Omental fat pad (tissue), 4 donors: ENCODE results near the gene MATN1. TPM values are rescaled to one million over a fixed set of nuclear protein-coding genes. Genes with fewer than 3 reads are reported as not detected.

Experiments
- ATAC-seq: fragments of 150-250 bp; one replicate; pipeline ENCODE4 v1.9.1; 2016; ENCODE audit warnings: mild to moderate bottlenecking, moderate library complexity; ENCODE audit not compliant: low FRiP score
- DNase-seq: peaks from one replicate; pipeline ENCODE4 v3.0.0-alpha.2; 2019; ENCODE audit warnings: low spot score
- total RNA-seq, 4 donors: library from RNA; depleted of rRNA; stranded (reverse); fragments of >200 nt; gene quantifications; one replicate each; pipeline ENCODE4 v1.1.0, GENCODE V29; 2016
- TF ChIP-seq, protein P1 (sequence below), 3 donors: fragments of 450-650 bp; IDR thresholded peaks; one replicate each; pipeline ENCODE4 v1.5.1; 2016 to 2017; ENCODE audit warnings: antibody characterized with exemption in 3 of 3, mild to moderate bottlenecking in 3 of 3, moderate library complexity in 2 of 3

MATN1 gene
- total RNA-seq, 4 donors from 2014 or later = 0.28 to 0.84 TPM; not detected in 2

DNA sequence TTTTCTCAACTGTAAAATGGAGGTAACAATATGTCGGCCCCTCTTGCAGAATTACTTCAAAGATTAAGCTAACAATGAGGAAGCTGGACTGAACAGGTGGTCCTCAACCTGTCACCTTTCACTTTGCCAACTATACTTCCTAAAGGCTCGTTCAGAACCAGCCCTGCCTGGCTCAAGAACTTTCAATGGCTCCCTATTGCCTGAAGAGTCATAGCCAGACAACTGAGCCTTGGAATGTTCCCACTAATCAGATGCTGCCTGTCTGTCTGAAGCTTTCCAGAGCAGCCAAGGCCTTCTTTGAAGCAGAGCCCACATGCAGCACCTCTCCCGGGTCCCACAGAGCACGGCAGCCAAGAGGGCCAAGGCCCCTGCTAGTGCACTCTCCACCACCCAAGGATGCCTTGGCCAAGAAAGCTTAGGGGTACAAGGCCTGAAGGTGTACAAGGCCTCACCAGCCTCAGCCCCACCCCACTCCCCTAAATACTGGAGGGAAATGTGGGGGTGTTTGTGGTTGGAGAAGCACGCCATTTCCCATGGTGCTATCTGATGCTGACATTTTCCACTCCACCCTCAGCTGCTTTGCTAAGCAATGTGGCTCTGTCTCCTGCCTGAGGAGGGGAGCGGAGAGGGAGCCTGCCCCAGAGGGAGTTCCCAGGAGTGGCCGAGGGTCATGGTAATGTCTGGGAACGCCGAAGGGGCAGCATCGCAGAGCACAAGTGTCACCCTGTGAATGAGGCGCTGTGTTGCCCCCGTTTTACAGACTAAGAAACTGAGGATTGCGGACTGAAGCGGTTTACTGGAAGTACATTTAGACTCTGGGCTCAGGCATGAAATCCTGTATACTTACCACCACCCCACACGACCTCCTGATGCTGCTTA lies 42.4 kb upstream of the MATN1 start:
- ATAC-seq (no peak), DNase-seq (no peak)
- TF ChIP-seq, protein P1, sequence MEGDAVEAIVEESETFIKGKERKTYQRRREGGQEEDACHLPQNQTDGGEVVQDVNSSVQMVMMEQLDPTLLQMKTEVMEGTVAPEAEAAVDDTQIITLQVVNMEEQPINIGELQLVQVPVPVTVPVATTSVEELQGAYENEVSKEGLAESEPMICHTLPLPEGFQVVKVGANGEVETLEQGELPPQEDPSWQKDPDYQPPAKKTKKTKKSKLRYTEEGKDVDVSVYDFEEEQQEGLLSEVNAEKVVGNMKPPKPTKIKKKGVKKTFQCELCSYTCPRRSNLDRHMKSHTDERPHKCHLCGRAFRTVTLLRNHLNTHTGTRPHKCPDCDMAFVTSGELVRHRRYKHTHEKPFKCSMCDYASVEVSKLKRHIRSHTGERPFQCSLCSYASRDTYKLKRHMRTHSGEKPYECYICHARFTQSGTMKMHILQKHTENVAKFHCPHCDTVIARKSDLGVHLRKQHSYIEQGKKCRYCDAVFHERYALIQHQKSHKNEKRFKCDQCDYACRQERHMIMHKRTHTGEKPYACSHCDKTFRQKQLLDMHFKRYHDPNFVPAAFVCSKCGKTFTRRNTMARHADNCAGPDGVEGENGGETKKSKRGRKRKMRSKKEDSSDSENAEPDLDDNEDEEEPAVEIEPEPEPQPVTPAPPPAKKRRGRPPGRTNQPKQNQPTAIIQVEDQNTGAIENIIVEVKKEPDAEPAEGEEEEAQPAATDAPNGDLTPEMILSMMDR (IDR thresholded peaks at IDR 0.05) = no peak

DNA sequence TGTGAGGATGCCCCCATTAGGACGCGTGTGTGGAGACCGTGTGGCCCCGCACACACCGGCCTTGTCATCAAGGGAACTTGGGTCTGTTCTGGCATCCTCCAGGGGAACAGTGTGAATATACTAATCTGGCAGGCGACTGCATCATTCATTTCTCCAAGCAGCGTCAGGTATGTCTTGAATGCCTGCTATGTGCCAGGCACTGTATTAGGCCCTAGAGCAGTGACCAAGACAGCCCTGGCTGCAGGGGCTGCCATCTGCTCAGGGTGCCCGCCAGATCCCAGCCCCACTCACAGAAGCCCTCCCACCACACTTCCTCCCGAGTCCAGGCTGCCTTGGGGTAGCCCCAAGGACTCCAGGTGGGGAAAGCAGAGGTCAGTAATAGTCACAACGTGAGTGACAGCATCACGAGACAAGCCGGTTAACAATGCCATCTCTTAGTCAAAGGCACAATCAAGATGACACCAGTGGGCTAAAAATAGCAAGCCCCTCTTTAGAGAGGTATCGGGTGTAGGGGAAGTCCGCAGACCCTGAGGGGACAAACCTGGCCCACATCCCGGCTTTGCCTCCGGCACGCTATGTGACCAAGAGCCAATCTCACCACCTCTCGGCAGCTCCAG lies 41.7 kb upstream of the MATN1 start:
- TF ChIP-seq, protein P1 (IDR thresholded peaks at IDR 0.05) = no peak
- no peak for DNase-seq
- no peak for ATAC-seq

DNA sequence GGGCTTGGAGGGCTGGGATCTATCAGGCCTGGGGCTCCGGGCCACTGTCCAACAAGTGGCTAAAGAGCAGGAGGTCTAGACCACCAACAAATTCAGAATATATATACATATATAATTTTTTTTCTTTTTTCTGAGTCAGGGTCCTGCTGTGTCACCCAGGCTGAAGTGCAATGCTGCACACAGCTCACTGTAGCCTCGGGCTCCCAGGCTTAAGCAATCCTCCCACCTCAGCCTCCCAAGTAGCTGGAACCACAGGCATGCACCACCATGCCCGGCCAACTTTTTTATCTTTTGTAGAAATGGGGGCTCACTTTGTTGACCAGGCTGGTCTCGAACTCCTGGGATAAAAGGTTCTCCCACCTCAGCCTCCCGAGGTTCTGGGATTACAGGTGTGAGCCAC lies 41.0 kb upstream of the MATN1 start:
- TF ChIP-seq, protein P1 (IDR thresholded peaks at IDR 0.05) = no peak
- ATAC-seq = no peak

DNA sequence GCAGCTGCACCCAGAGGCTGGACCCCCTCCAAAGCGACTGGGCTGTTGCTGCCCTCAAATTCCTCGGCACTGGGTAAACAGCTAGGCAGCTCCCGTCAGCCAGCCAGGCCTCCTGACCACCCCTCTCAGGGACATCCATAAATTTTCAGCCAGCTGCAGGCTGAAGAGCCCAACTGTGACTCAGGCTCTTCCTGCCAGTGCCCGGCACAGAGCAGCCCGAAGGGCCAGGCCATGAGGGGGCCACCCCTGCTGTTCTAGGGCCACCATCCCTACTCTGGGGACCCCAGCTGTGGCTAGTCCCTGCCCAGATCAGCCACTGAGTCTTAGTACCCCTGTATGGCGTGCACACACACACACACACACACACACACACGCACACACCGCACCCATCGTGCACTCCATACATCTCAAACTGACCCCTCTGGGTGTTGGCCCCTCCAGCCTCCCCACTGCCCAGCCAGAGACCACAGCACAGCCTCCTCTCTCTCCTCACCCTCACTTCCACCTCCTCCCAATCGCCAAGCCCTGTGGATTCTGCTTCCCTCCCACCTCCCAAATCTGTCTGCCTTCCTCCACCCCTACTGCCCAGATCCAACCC lies 40.4 kb upstream of the MATN1 start:
- DNase-seq (no peak), ATAC-seq (peak; percentile 22)
- TF ChIP-seq, protein P1 (IDR thresholded peaks at IDR 0.05) = no peak

More for the DNA sequence above, 41.0 kb upstream of the MATN1 start:
- DNase-seq = no peak

DNA sequence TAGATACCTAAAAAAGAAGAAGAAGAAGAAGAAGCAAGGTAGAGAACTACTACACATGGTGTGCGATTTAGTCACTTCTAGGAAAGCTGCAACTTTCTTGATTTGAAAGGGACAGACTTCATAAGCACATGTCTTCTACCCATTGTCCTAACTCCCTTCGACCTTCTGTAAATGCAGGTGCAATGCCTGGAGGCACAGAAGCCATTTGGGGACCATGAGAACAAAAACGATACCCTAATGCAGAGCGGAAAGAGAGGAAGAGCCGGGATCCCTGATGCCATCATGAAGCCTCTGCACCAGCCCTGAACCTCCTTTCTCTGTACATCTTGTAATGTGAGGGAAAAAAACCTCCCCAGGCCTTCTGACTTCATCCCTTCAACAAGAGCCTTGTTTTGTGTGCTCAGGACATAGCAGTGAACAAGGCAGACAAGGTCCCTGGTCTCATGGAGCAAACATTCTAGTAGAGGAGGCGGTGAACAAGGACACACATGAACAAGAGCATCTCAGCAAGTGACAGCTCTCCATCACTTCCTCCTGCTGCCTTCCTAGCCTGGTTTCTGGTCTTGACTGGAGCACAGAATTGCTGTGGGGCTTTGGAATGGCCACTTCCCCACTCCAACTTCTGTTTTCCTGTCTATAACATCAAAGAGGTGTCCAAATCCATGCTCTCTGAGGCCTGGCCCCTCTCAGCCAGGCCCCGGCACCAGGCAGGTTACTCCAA lies 39.7 kb upstream of the MATN1 start:
- DNase-seq = no peak
- TF ChIP-seq, protein P1 (IDR thresholded peaks at IDR 0.05) = no peak
- no peak for ATAC-seq

DNA sequence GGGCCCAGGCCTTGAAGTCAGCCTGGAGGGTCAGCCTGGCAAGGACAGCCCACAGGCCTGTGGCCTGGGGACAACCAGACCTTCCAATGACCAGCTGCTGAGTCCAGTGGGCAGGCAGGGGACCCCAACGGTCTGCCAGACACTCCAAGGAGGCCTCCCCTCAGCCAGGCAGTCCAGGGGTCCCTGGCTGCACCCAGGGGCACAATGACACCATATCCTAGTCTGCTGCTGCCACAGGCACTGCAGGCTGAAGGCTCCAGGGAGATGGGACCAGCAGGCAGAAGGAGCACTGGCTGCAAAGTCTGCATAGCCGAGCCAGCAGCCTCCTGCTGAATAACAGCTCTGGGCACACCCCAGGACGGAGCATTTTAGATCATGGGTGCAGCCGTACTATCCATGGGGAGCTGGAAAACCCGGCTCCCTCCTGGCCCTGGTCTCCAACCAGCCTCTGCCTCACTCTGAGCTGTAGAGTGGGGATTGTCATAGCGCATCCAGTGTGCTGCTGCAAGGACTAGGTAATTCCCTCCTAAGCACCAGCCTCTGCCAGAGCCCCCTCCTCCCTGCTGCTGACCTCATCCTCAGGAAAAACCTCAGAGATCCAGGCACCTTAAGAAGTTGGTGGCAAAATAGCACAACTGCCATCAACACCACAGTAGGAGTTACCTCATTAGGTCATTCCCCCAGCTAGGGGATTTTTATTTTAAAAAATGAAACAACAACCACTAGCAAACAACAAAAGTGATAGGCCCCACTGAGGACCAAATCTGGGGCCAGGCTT lies 39.0 kb upstream of the MATN1 start:
- ATAC-seq = no peak
- no peak for DNase-seq
- TF ChIP-seq, protein P1 (IDR thresholded peaks at IDR 0.05) = no peak
